CD14-positive monocyte (primary cell): ENCODE results near the gene LIPI. TPM values are rescaled to one million over a fixed set of nuclear protein-coding genes. Genes with fewer than 3 reads are reported as not detected.
"Not testable (repeated sequence)": the region's sequence is repeated elsewhere in the genome, so short reads cannot be mapped to it uniquely, and the experiment has no call there.

ENCODE experiments used
- DNase-seq, 3 donors: peaks; one replicate each; pipeline ENCODE4 v3.0.0-alpha.2; 2011 to 2022
- H2AFZ ChIP-seq: 2 replicates; pipeline ENCODE4 v1.6.0; 2012; ENCODE audit warnings: mild to moderate bottlenecking, low read depth, low read length, inconsistent platforms; ENCODE audit not compliant: insufficient read depth, poor library complexity, severe bottlenecking
- H3K27ac ChIP-seq, 2 donors: 1 replicate in 1 of 2; 2 replicates in 1 of 2; pipeline ENCODE4 v1.5.1; 2012 to 2013; ENCODE audit warnings: low read length in 2 of 2, control low read depth in 1 of 2, inconsistent platforms in 1 of 2, low read depth in 1 of 2, mild to moderate bottlenecking in 1 of 2
- H3K27me3 ChIP-seq, 2 donors: one replicate each; pipeline versions ENCODE4 v1.6.0 to v1.6.1; 2011 to 2013; ENCODE audit warnings: low read length in 2 of 2; ENCODE audit not compliant: control insufficient read depth in 2 of 2, insufficient read depth in 2 of 2
- H3K36me3 ChIP-seq, 2 donors: replicated peaks in 1 of 2; 1 replicate in 1 of 2; 2 replicates in 1 of 2; pipeline versions ENCODE4 v1.5.1 to v1.6.1; 2012 to 2013; ENCODE audit warnings: low read length in 2 of 2, control low read depth in 1 of 2, inconsistent platforms in 1 of 2, mild to moderate bottlenecking in 1 of 2; ENCODE audit not compliant: insufficient read depth in 2 of 2, control insufficient read depth in 1 of 2
- H3K4me1 ChIP-seq, 2 donors: 1 replicate in 1 of 2; 2 replicates in 1 of 2; pipeline versions ENCODE4 v1.5.1 to v1.6.1; 2012 to 2013; ENCODE audit warnings: low read length in 2 of 2, control low read depth in 1 of 2, inconsistent platforms in 1 of 2, mild to moderate bottlenecking in 1 of 2, moderate library complexity in 1 of 2; ENCODE audit not compliant: insufficient read depth in 2 of 2, control insufficient read depth in 1 of 2
- H3K4me2 ChIP-seq: replicated peaks from 2 replicates; pipeline ENCODE3; 2012; ENCODE audit warnings: low read length, moderate library complexity, mild to moderate bottlenecking; ENCODE audit not compliant: poor library complexity, severe bottlenecking; ENCODE audit errors: extremely low read depth
- H3K4me3 ChIP-seq, 3 experiments: fragments of 200-600 bp in 1 of 3; sonication (generic) in 1 of 3; replicated peaks in 1 of 3; 1 replicate in 2 of 3; 2 replicates in 1 of 3; pipeline ENCODE4 v1.5.1; 2011 to 2013; ENCODE audit warnings: low read length in 3 of 3, mild to moderate bottlenecking in 3 of 3, control low read depth in 2 of 3, low read depth in 2 of 3, inconsistent platforms in 1 of 3, moderate library complexity in 1 of 3
- H3K79me2 ChIP-seq: 2 replicates; pipeline ENCODE4 v1.6.0; 2012; ENCODE audit warnings: mild to moderate bottlenecking, control low read depth, inconsistent platforms, low read length, moderate library complexity; ENCODE audit not compliant: insufficient read depth
- H3K9ac ChIP-seq: 2 replicates; pipeline ENCODE4 v1.6.0; 2017; ENCODE audit warnings: low read length, mild to moderate bottlenecking; ENCODE audit not compliant: insufficient read depth, poor library complexity, severe bottlenecking
- H3K9me3 ChIP-seq, 2 donors: replicated peaks in 1 of 2; 1 replicate in 1 of 2; 2 replicates in 1 of 2; pipeline versions ENCODE4 v1.5.1 to v1.6.1; 2012 to 2013; ENCODE audit warnings: low read length in 2 of 2, control low read depth in 1 of 2; ENCODE audit not compliant: control insufficient read depth in 1 of 2, insufficient read depth in 1 of 2
- H4K20me1 ChIP-seq: 2 replicates; pipeline ENCODE4 v1.6.0; 2012; ENCODE audit warnings: mild to moderate bottlenecking, low read length, control low read depth, moderate library complexity; ENCODE audit not compliant: insufficient read depth
- H3K27ac Mint-ChIP-seq, 7 donors: one replicate each; pipeline ENCODE4 v1.8.0; 2020; ENCODE audit warnings: mild to moderate bottlenecking in 7 of 7, mixed read lengths in 7 of 7, moderate library complexity in 6 of 7, inconsistent platforms in 2 of 7
- H3K27me3 Mint-ChIP-seq, 3 donors: one replicate each; pipeline ENCODE4 v1.8.0; 2021 to 2022; ENCODE audit warnings: low read depth in 3 of 3, mild to moderate bottlenecking in 3 of 3, mixed read lengths in 3 of 3, moderate library complexity in 3 of 3, inconsistent platforms in 1 of 3
- H3K36me3 Mint-ChIP-seq, 2 donors: one replicate each; pipeline ENCODE4 v1.8.0; 2020; ENCODE audit warnings: mixed read lengths in 2 of 2, inconsistent platforms in 1 of 2, mild to moderate bottlenecking in 1 of 2
- H3K4me1 Mint-ChIP-seq: one replicate; pipeline ENCODE4 v1.8.0; 2020; ENCODE audit warnings: mild to moderate bottlenecking, mixed read lengths
- H3K4me3 Mint-ChIP-seq, 2 donors: one replicate each; pipeline ENCODE4 v1.8.0; 2020; ENCODE audit warnings: mild to moderate bottlenecking in 2 of 2, mixed read lengths in 2 of 2, moderate library complexity in 1 of 2
- H3K9me3 Mint-ChIP-seq, 7 donors: one replicate each; pipeline ENCODE4 v1.8.0; 2020 to 2022; ENCODE audit warnings: mixed read lengths in 7 of 7, mild to moderate bottlenecking in 6 of 7, moderate library complexity in 6 of 7, inconsistent platforms in 2 of 7
- CTCF ChIP-seq: fragments of 200-600 bp; IDR thresholded peaks from one replicate; pipeline ENCODE4 v1.8.0; 2022; ENCODE audit warnings: antibody characterized with exemption, mild to moderate bottlenecking
- WGBS: methylation state at CpG from one replicate; pipeline ENCODE4 v1.1.5; 2013; ENCODE audit warnings: missing lambda C conversion rate; ENCODE audit not compliant: insufficient coverage; 5-methylcytosine and 5-hydroxymethylcytosine counted together
- intact Hi-C, 2 donors: fragments of 100-400 bp; cut with micrococcal nuclease; formaldehyde crosslinking; loops; one replicate each; pipeline versions ENCODE4 v1.15.0 to v1.15.1; 2023
- polyA plus RNA-seq, 3 donors: library from polyadenylated mRNA; depleted of rRNA in 1 of 3; unstranded in 2 of 3; stranded (reverse) in 1 of 3; fragments of 300-500 nt in 2 of 3; fragments of >200 nt in 1 of 3; fragmentation: Illumina TruSeq in 2 of 3; gene quantifications; 1 replicate in 2 of 3; 2 replicates in 1 of 3; pipeline ENCODE4 v1.2.3, GENCODE V29; 2012 to 2021

The LIPI gene
- polyA plus RNA-seq, 3 donors: not detected

GRCh38 chr21:14095056-14095455 lies 115.7 kb downstream of the LIPI start:
- WGBS: 90% methylated on average over 2 of the region's 2 CpGs
- Mint-ChIP-seq H3K27me3 (peaks cover 0 to 2% (median 0%) of the 10 kb centered on the region in 3 donors), H3K9me3 (peaks cover 2 to 20% (median 11%) of the 10 kb centered on the region in 7 donors), H3K36me3 (peaks cover 9 to 16% of the 10 kb centered on the region in 2 donors), H3K27ac (peak overlapping the region in 1 of 7 donors; percentile 28), H3K4me1 (no peaks in the 10 kb centered on the region), H3K4me3 (no peak overlapping the region)
- H3K27me3 ChIP-seq: no peaks in the 10 kb centered on the region
- H3K79me2 ChIP-seq: no peaks in the 10 kb centered on the region
- DNase-seq: no peak
- no peaks in the 10 kb centered on the region for H3K4me1 ChIP-seq
- H3K36me3 ChIP-seq: no peaks in the 10 kb centered on the region
- H3K9ac ChIP-seq: no peak overlapping the region
- no peak for TF ChIP-seq CTCF
- H3K9me3 ChIP-seq: peaks cover 0 to 11% of the 10 kb centered on the region in 2 donors
- H2AFZ ChIP-seq: no peak overlapping the region
- no peak overlapping the region for H3K27ac ChIP-seq
- H4K20me1 ChIP-seq: no peaks in the 10 kb centered on the region
- no peak overlapping the region for H3K4me3 ChIP-seq
- H3K4me2 ChIP-seq: no peak overlapping the region
- intact Hi-C loops: no loop called here

GRCh38 chr21:14092834-14093560 lies 117.8 kb downstream of the LIPI start:
- Histone ChIP-seq H3K36me3 (no peaks in the 10 kb centered on the region), H3K27ac (no peak overlapping the region), H2AFZ (no peak overlapping the region), H4K20me1 (no peaks in the 10 kb centered on the region), H3K4me2 (no peak overlapping the region), H3K4me3 (no peak overlapping the region), H3K79me2 (no peaks in the 10 kb centered on the region), H3K27me3 (no peaks in the 10 kb centered on the region), H3K9ac (no peak overlapping the region), H3K4me1 (no peaks in the 10 kb centered on the region), H3K9me3 (peaks cover 0 to 11% of the 10 kb centered on the region in 2 donors)
- H3K36me3 Mint-ChIP-seq: peaks cover 7 to 14% of the 10 kb centered on the region in 2 donors
- no peaks in the 10 kb centered on the region for H3K27me3 Mint-ChIP-seq
- no peak overlapping the region for H3K4me3 Mint-ChIP-seq
- DNase-seq: no peak
- peaks cover 10 to 18% (median 13%) of the 10 kb centered on the region in 7 donors for H3K9me3 Mint-ChIP-seq
- 90% methylated on average over 20 of the region's 22 CpGs for WGBS
- intact Hi-C loops: no loop called here
- no peak for TF ChIP-seq CTCF
- no peak overlapping the region for H3K27ac Mint-ChIP-seq
- H3K4me1 Mint-ChIP-seq: no peaks in the 10 kb centered on the region

GRCh38 chr21:14090184-14090583 lies 120.6 kb downstream of the LIPI start:
- H3K79me2 ChIP-seq, H3K27me3 Mint-ChIP-seq, H2AFZ ChIP-seq, intact Hi-C loops, H3K4me1 ChIP-seq, H3K27ac ChIP-seq, H3K4me1 Mint-ChIP-seq, H3K4me3 Mint-ChIP-seq, H3K27ac Mint-ChIP-seq, H3K36me3 ChIP-seq, H3K4me2 ChIP-seq, H4K20me1 ChIP-seq, H3K4me3 ChIP-seq, H3K27me3 ChIP-seq, DNase-seq, H3K9ac ChIP-seq: not testable (repeated sequence)
- peaks cover 8 to 15% of the 10 kb centered on the region in 2 donors for H3K36me3 Mint-ChIP-seq
- peaks cover under 1 to 32% of the 10 kb centered on the region in 2 donors for H3K9me3 ChIP-seq
- peaks cover 11 to 31% (median 22%) of the 10 kb centered on the region in 7 donors for H3K9me3 Mint-ChIP-seq
